HG02571 (cell line): ENCODE results near the gene TEX29.

Experiments
- ATAC-seq: cut with Tn5 transposase; IDR thresholded peaks from one replicate; pipeline ENCODE4 v1.9.1; 2021; ENCODE audit warnings: mild to moderate bottlenecking, moderate library complexity; ENCODE audit not compliant: unreplicated experiment

The TEX29 gene

DNA sequence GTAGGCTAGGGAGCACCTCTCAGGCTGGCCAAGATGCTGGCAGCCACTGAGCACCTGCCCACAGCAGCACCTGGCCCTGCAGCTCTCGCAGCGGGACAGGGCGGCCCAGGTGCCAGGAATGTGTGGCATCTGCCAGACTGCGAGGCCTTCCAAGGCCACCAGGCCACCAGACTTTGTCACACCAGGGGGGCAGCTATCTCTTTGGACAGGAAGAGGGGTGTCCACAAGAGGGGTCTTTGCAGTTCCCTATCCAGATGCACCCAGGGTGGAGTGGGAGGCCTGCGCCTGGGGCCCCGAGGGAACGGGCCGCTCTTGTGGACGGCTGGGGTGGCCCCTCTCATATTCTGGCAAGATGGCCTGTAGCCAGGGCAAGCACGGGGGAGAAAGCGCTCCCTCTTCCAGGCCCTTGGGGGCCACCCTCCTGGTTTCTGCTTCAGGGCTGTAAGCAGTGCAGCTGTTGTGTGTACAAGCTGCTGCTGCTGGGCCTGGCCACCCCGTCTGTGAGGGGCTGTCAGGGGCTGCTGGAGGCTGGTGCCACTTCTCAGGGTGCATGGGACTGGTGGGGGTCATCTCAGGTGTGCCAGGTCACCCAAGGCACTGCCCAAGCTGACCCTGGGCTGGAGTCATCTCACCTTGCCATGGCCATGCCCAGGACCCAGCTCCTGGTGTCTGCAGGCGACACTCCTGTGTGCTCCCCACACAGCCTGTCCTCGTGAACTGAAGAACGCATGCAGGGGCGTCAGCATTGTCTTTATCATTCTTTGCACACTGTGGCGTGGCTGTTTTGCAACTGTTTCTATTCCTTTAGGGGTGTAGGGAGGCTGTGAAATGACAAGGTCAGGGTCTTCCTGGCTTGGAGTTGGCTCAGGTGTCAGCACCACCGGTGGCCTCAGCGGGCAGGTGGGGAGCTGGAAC, 1.8 kb downstream of the TEX29 start:
- no peak for ATAC-seq

GRCh38 chr13:111322916-111323331, 2.5 kb downstream of the TEX29 start:
- no peak for ATAC-seq

GRCh38 chr13:111323549-111323948, 3.1 kb downstream of the TEX29 start:
- no peak for ATAC-seq

DNA sequence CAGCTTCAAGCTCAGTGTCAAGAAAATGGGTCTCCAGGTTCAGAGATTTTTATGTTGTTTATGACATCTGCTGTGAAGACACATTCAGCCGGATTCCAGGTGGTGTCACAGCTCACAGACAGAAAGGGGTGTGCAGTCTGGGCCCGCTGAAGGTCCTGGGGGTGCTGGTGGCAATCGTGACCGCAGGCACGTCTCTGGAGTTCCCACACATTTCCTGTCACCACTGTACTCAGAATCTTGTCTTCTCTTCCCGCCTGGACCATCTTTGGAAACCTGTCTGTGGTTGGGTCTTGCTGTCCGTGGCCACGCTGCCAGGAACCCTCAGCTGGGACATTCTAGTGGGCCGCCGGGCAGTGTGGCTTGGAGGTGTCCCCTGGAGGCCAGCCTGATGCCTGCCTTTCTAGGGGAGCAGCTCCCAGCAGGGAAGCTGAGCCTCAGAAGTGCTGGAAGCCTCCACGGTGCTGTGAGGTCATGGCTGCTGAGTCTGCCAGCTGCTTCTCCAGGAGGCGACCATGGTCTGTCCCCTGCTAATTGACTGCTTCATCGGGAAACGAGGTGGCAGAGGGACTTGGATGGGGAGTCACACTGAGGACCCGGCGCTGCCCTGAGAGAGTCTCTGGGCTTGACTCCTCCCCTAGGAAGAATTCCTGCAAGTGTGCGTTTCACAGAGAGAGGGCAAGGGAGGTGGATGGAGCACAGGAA, 3.7 kb downstream of the TEX29 start:
- no peak for ATAC-seq

DNA sequence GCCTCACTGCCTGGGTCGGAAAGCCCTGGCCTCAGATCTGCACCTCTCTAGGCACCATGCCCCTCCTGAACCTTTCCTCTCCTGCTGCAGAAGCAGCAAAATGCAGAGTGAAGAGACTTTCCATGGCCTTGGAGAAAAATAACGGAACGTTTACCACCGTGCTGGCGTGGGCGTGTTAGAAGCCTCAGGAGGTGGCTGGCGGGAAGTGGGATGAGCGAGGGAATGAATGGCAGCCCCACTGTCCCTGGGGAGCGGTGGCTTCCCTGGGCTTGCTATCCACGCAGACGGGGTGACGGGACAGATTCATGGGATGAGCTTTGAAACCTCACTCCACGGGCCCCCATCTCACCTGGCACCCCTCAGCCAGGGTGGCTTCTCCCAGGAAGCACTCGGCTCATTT, 4.3 kb downstream of the TEX29 start:
- ATAC-seq: no peak

DNA sequence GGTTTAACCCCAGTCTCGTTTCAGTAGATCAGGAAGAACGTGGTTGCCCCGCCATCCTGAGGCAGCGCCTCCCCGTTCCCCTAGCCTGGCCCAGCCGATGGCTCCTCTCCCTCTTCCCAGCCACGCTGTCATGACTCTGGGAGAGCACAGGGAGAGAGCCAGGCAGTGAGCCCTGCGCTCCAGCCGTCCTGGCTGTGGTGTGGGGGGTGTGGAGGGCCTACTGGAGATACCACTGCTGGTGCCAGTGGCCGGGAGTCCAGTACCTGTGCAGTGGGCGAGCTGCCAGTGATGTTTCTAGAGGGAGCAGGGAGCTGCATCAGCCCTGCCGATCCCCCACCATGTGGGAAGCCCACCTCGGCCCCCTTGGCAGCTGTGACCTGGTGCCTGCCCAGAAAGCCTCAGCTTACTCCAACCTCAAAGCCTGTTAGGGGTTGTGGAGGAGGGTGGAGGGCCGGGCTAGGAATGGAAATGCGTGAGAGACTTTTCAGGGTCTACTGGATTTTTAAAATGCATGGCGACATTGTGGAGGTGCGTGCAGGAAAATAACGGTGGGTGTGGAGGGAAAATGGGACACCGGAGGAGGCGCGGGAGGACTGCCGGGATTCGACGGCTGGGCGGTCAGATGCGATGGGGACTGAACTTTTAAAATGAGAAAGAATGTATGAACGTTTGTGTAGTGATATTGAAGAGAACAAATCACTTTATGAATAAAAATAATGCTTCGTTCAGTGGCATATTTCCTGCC, 4.9 kb downstream of the TEX29 start:
- no peak for ATAC-seq

GRCh38 chr13:111325941-111326620, 5.6 kb downstream of the TEX29 start:
- ATAC-seq: no peak

- ATAC-seq: no peak
Observed at GRCh38 chr13:111326621-111326965, 6.2 kb downstream of the TEX29 start.

DNA sequence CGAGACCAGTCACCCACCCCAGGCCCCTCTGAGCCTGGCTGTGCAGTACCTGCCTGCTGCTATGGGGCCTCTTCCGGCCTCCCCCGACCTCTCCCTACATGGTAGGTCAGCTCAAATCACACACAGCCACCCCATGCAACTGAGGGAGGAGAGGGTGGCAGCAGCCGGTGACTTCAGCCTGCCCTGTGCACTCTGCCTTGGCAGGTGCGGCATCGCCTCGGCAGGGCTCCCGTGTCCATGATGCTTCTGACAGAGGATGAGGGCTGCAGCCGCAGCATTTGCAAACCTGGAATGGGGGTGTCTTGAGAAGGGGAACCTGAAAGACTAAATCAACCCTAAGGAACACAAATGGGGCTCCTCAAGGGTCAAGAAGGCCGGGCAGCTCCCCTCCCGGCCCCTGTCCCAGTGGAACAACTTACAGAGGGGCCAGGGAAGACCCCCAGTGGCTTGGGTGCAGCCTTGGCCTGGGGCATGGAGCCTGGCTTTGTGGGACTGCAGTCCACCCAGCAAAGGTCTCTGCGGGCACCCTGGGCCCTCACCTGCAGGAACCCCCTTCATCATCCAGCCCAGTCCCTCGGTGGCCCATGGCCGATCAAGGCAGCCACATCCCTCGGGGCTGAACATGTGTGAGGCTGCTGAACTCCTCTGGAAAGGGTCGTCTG, 6.7 kb downstream of the TEX29 start:
- ATAC-seq: no peak

GRCh38 chr13:111327730-111328573, 7.5 kb downstream of the TEX29 start:
- ATAC-seq: no peak

- no peak for ATAC-seq
Observed at GRCh38 chr13:111328574-111329410, 8.3 kb downstream of the TEX29 start.

GRCh38 chr13:111329641-111330040, 9.2 kb downstream of the TEX29 start:
- ATAC-seq: no peak

DNA sequence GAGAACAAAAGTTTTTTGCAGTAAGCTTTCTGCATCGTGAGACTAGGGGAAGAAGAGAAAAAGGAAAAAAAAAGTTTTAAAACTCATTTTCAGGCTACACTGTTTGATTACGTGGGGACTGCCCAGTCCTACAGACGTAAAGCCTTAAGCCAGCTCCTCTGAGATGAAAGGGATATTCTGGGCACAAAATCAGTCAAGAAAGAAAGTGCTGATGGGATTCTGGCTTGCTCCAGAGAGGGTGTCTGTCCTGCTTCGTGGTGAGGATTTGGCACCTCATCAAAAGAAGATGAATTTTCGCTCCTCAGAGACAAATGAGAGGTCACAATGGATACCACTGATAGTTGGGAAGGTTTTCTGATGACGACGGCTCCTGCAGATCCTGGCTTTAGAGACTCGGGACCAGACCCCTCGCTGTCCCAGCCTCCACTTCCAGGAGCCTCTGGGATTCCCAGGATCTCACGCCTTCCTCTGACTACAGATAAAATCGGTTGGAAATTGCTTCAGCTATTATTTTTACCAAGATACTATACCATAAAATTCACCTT, 9.7 kb downstream of the TEX29 start:
- ATAC-seq: no peak

GRCh38 chr13:111335298-111335697, 14.9 kb downstream of the TEX29 start:
- no peak for ATAC-seq

GRCh38 chr13:111336666-111337065, 16.2 kb downstream of the TEX29 start:
- ATAC-seq: no peak

DNA sequence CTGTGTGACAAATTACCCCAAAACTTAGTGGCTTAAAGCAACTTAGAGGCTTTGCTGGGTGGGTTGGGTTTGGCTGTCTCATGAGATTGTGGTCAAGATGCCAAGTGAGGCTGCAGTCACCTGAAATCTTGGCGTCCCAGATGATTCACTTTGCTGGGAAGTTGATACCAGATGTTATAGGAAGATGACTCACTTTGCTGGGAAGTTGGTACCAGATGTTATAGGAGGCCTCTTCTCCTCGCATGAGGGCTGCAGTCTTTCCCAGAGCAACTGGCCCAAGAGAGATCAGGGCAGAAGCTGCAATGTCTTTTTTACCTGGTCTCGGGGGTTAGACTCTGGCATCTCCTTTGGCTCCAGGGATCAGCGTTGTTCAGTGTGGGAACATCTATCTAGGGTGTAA, 16.8 kb downstream of the TEX29 start:
- no peak for ATAC-seq

- no peak for ATAC-seq
Observed at GRCh38 chr13:111337741-111338140, 17.3 kb downstream of the TEX29 start.

DNA sequence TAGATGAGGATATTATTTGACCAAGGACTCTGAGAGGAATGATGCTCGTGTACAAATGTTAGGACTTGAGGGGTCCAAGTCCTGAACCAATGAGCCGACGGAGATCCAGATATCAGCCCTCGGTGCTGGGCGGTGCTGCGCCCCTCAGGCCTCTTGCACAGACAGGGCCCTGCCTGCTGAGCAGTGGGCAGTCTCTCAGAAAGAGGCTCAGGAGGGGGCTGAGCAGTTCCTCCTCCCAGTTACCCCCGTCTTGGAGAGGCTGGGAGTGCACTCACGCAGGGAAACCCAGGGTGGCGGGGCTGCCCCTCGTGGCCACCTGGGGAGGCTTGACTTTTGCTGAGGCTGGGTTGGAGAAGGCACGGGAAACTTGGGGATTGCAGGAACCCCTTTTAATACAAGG, 18.4 kb downstream of the TEX29 start:
- no peak for ATAC-seq
